Lower lobe of right lung (tissue), 2 donors: ENCODE results near the gene KPNA2. TPM values are rescaled to one million over a fixed set of nuclear protein-coding genes. Genes with fewer than 3 reads are reported as not detected.
"Not testable (repeated sequence)": the region's sequence is repeated elsewhere in the genome, so short reads cannot be mapped to it uniquely, and the experiment has no call there.

Experiments
- ATAC-seq, 2 donors: fragments of 200-7000 bp; cut with Tn5 transposase; one replicate each; pipeline ENCODE4 v1.9.1; 2020 to 2022; ENCODE audit warnings: mild to moderate bottlenecking in 2 of 2, moderate library complexity in 2 of 2
- DNase-seq: peaks from one replicate; pipeline ENCODE4 v3.0.0-alpha.2; 2020
- H3K27ac ChIP-seq: fragments of 200-600 bp; one replicate; pipeline ENCODE4 v1.8.0; 2022
- H3K27me3 ChIP-seq: fragments of 200-600 bp; one replicate; pipeline ENCODE4 v1.8.0; 2022; ENCODE audit warnings: low read depth
- H3K36me3 ChIP-seq: fragments of 200-600 bp; one replicate; pipeline ENCODE4 v1.8.0; 2022; ENCODE audit warnings: mild to moderate bottlenecking
- H3K4me1 ChIP-seq: fragments of 200-600 bp; one replicate; pipeline ENCODE4 v1.8.0; 2022
- H3K4me3 ChIP-seq: fragments of 200-600 bp; one replicate; pipeline ENCODE4 v1.8.0; 2022; ENCODE audit warnings: mild to moderate bottlenecking
- H3K9me3 ChIP-seq: fragments of 200-600 bp; one replicate; pipeline ENCODE4 v1.8.0; 2022
- intact Hi-C: fragments of 100-400 bp; cut with DNase I; formaldehyde crosslinking; loops from one replicate; pipeline ENCODE4 v1.11.0; 2022
- total RNA-seq: library from RNA; stranded (reverse); fragmentation: NEBNext Ultra II Directional; extraction: Animal tissue kit (Norgen Biotek cat#: 25700); gene quantifications from one replicate; pipeline ENCODE4 v1.2.1, GENCODE V29; 2021
- TF ChIP-seq, protein P1 (sequence below): fragments of 200-600 bp; IDR thresholded peaks from one replicate; pipeline ENCODE4 v1.8.0; 2022; ENCODE audit warnings: antibody characterized with exemption, mild to moderate bottlenecking
- donor health status: DM: no; HTN: yes; CAD: no; lungs with severe emphysema.

KPNA2 gene
- total RNA-seq, 1 donor from 2014 or later: 23.4 TPM

DNA sequence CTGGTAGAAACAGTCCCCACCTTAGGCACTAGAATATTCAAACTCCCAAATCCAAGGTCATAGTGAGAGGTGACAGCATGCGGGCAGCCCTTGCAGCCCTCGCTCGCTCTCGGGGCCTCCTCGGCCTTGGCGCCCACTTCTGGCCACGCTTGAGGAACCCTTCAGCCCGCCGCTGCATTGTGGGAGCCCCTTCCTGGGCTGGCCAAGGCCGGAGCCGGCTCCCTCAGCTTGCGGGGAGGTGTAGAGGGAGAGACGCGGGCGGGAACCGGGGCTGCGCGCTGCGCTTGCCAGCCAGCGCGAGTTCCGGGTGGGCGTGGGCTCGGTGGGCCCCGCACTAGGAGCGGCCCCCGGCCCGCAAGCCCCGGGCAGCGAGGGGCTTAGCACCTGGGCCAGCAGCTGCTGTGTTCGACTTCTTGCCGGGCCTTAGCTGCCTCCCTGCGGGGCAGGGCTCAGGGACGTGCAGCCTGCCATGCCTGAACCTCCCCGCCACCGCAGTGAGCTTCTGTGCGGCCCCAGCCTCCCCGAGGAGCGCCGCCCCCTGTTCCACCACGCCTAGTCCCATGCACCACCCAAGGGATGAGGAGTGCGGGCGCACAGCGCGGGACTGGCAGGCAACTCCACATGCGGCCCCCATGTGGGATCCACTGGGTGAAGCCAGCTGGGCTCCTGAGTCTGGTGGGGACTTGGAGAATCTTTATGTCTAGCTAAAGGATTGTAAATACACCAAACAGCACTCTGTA, 45.0 kb downstream of the KPNA2 start:
- Histone ChIP-seq H3K27me3 (no peaks in the 10 kb centered on the region), H3K9me3 (no peaks in the 10 kb centered on the region), H3K4me1 (peaks cover 4% of the 10 kb centered on the region), H3K27ac (no peak overlapping the region), H3K36me3 (no peaks in the 10 kb centered on the region), H3K4me3 (no peak overlapping the region)
- DNase-seq: no peak
- intact Hi-C loops: no loop called here
- ATAC-seq: no peak
- TF ChIP-seq, protein P1, sequence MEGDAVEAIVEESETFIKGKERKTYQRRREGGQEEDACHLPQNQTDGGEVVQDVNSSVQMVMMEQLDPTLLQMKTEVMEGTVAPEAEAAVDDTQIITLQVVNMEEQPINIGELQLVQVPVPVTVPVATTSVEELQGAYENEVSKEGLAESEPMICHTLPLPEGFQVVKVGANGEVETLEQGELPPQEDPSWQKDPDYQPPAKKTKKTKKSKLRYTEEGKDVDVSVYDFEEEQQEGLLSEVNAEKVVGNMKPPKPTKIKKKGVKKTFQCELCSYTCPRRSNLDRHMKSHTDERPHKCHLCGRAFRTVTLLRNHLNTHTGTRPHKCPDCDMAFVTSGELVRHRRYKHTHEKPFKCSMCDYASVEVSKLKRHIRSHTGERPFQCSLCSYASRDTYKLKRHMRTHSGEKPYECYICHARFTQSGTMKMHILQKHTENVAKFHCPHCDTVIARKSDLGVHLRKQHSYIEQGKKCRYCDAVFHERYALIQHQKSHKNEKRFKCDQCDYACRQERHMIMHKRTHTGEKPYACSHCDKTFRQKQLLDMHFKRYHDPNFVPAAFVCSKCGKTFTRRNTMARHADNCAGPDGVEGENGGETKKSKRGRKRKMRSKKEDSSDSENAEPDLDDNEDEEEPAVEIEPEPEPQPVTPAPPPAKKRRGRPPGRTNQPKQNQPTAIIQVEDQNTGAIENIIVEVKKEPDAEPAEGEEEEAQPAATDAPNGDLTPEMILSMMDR: no peak

DNA sequence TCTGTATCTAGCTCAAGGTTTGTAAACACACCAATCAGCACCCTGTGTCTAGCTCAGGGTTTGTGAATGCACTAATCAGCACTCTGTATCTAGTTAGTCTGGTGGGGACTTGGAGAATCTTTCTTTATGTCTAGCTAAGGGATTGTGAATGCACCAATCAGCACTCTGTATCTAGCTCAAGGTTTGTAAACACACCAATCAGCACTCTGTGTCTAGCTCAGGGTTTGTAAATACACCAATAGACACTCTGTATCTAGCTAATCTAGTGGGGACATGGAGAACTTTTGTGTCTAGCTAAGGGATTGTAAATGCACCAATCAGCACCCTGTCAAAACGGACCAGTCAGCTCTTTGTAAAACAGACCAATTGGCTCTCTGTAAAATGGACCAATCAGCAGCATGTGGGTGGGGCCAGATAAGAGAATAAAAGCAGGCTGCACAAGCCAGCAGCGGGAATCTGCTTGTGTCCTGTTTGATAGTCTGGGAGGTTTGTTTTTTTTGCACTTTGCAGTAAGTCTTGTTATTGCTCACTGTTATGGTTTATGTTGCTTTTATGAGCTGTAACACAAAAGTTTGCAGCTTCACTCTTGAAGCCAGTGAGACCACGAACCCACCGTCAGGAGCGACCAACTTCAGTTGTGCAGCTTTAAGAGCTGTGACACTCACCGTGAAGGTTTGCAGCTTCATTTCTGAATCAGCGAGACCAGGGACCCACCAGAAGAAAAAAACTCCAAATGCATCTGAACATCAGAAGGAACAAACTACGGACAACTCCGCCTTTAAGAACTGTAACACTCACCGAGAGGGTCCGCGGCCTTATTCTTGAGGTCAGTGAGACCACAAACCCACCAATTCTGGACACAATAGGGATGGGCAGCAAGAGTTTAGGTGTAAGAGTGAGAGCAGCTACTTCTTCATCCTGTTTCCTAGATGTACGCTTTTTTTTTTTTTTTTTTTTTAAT, 46.0 kb downstream of the KPNA2 start:
- not testable (repeated sequence) for H3K27ac ChIP-seq

DNA sequence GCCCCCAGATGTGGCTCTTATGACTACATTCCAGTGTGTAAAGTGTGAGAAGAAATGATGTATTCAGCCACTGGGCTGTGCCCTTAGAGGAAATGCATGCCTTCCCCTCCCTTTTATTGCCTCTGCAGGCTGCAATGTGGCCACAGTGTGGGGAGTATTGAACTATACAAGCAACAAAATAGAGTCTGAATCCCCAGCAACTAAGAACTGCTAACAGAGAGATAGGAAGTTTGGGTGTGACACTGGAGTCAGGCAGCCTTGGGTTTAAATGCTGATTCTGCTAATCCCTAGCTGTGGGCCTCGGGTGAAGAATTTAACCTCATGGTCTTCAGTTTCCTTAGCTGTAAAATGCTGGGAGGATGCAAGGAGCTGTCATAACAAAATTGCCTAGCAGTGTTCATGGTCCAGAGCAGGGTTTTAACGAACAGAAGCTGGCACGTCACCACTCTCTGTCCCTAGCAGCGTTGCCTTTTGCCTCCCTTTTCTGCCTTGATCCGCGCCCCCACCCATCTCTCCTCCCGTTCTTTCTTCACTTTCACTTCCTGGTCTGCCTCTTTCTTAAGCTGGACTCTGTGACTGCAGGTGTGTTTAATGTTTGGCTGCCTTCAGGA, 50.3 kb downstream of the KPNA2 start:
- no peak for DNase-seq
- H3K4me3 ChIP-seq: no peak overlapping the region
- intact Hi-C loops: no loop called here

More for the DNA sequence above, 46.0 kb downstream of the KPNA2 start:
- intact Hi-C loops, DNase-seq, H3K4me3 ChIP-seq, H3K9me3 ChIP-seq, ATAC-seq, H3K27me3 ChIP-seq, H3K36me3 ChIP-seq: not testable (repeated sequence)
- peaks cover 11% of the 10 kb centered on the region for H3K4me1 ChIP-seq

DNA sequence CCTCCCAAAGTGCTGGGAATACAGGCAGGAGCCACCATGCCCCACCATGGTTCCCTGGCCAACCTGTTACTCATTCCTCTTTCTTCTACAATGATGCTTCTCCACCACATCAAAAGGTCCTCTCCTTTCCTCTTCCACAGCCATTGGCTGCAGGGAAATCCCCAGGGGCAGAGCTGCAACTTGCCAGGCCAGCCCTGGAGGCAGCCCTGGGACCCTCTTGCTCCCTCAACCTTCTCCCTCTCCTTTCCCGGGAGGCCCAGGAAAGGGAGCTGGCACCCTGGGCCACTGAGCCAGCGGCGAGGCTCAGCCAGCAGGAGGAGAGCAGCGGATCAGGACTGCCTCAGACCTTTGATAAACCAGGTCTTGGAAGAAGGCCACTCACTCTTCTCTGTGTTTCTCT, 51.1 kb downstream of the KPNA2 start:
- H3K27ac ChIP-seq, H3K4me3 ChIP-seq, ATAC-seq, H3K9me3 ChIP-seq, DNase-seq, intact Hi-C loops, H3K27me3 ChIP-seq, H3K36me3 ChIP-seq: not testable (repeated sequence)
- peaks cover 18% of the 10 kb centered on the region for H3K4me1 ChIP-seq

More for the DNA sequence above, 50.3 kb downstream of the KPNA2 start:
- H3K27me3 ChIP-seq: no peaks in the 10 kb centered on the region
- no peaks in the 10 kb centered on the region for H3K9me3 ChIP-seq
- H3K4me1 ChIP-seq: peaks cover 18% of the 10 kb centered on the region
- ATAC-seq: peak; percentile 45 to 66
- peak overlapping the region; percentile 14 for H3K27ac ChIP-seq
- no peaks in the 10 kb centered on the region for H3K36me3 ChIP-seq
- TF ChIP-seq, protein P1: no peak

DNA sequence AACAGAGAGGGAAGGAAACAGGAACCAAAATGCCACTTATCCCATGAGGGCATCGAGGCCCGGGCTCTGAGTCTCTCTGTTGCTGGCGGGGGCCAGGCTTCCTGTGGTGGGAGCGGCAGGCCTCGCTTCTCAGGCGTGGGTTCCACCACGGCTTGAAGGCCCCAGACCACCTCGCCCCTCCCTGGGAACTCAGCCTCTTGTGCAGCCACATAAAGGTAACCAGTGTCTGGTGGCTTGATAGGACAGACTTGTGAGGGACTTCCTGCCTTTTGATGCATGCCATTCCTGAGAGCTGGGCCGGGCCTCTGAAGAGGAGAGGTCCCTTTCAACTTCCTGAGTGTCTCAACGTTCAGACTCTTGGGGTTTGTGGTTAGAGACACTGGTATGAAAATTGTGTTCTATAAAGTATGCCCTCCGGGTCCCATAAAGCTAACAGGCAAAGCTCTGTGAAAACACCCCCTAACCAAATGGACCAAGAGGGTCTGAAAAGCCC, 51.6 kb downstream of the KPNA2 start:
- intact Hi-C loops, H3K4me3 ChIP-seq, H3K36me3 ChIP-seq, H3K27ac ChIP-seq, H3K9me3 ChIP-seq, H3K27me3 ChIP-seq, DNase-seq: not testable (repeated sequence)
- peaks cover 18% of the 10 kb centered on the region for H3K4me1 ChIP-seq
- ATAC-seq: peak; percentile 40 to 69

DNA sequence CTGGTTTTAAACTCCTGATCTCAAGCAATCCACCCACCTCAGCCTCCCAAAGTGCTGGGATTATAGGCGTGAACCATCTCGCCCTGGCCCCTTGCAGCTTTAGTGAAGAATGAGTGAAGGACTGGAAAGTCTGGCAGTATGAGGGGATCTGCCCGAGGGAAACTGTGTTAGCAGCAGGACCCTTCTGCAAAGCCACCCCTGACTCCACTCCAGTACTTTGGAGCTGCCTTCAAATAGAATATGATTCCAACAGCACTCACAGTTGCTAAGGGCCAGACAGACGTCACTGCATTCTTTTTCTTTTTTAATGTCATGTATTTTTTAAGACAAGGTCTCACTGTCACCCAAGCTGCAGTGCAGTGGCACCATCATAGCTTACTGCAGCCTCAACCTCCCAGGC, 52.3 kb downstream of the KPNA2 start:
- no peaks in the 10 kb centered on the region for H3K36me3 ChIP-seq
- TF ChIP-seq, protein P1: no peak
- ATAC-seq: no peak
- no peak for DNase-seq
- H3K9me3 ChIP-seq: no peaks in the 10 kb centered on the region
- no peaks in the 10 kb centered on the region for H3K27me3 ChIP-seq
- no peak overlapping the region for H3K27ac ChIP-seq
- peaks cover 18% of the 10 kb centered on the region for H3K4me1 ChIP-seq
- H3K4me3 ChIP-seq: no peak overlapping the region
- intact Hi-C loops: no loop called here
